H9 (cell line): ENCODE data around the gene IGDCC3. TPM values are rescaled to one million over a fixed set of nuclear protein-coding genes. Genes with fewer than 3 reads are reported as not detected.
A peak's percentile ranks its signal among the peaks of the same experiment; 100 is the strongest.

Experiments
- DNase-seq: peaks from one replicate; pipeline ENCODE4 v3.0.0-alpha.2; 2017
- H2AFZ ChIP-seq: one replicate; pipeline ENCODE4 v1.6.1; 2013; ENCODE audit warnings: mild to moderate bottlenecking, low read length, control low read depth, moderate library complexity
- H2AK5ac ChIP-seq: 2 replicates; pipeline ENCODE4 v1.6.1; 2013; ENCODE audit warnings: low read length, control low read depth, mixed read lengths; ENCODE audit not compliant: insufficient read length
- H2BK120ac ChIP-seq: one replicate; pipeline ENCODE4 v1.6.1; 2013; ENCODE audit warnings: low read depth, mild to moderate bottlenecking, low read length, control low read depth, inconsistent platforms; ENCODE audit not compliant: poor library complexity, severe bottlenecking
- H2BK12ac ChIP-seq: 2 replicates; pipeline ENCODE4 v1.6.1; 2013; ENCODE audit warnings: low read length, control low read depth, mixed read lengths, low read depth; ENCODE audit not compliant: insufficient read length
- H2BK15ac ChIP-seq: 2 replicates; pipeline ENCODE4 v1.6.1; 2013; ENCODE audit warnings: low read depth, low read length, control low read depth
- H2BK20ac ChIP-seq: one replicate; pipeline ENCODE4 v1.6.1; 2013; ENCODE audit warnings: low read depth, mild to moderate bottlenecking, low read length, control low read depth, inconsistent platforms; ENCODE audit not compliant: poor library complexity, severe bottlenecking
- H2BK5ac ChIP-seq: 2 replicates; pipeline ENCODE4 v1.6.1; 2013; ENCODE audit warnings: low read length, control low read depth, mixed read lengths; ENCODE audit not compliant: insufficient read length
- H3K14ac ChIP-seq: 2 replicates; pipeline ENCODE4 v1.6.1; 2013; ENCODE audit warnings: low read length, control low read depth; ENCODE audit not compliant: insufficient read depth
- H3K18ac ChIP-seq: 2 replicates; pipeline ENCODE4 v1.6.1; 2013; ENCODE audit warnings: low read depth, mild to moderate bottlenecking, mixed read lengths, low read length, control low read depth; ENCODE audit not compliant: insufficient read length
- H3K23ac ChIP-seq: 2 replicates; pipeline ENCODE4 v1.6.1; 2013; ENCODE audit warnings: low read length, control low read depth, mixed read lengths, low read depth; ENCODE audit not compliant: insufficient read length
- H3K23me2 ChIP-seq: 2 replicates; pipeline ENCODE4 v1.6.1; 2013; ENCODE audit warnings: low read depth, mild to moderate bottlenecking, mixed read lengths, low read length, control low read depth; ENCODE audit not compliant: insufficient read length, poor library complexity, severe bottlenecking
- H3K27ac ChIP-seq: 2 replicates; pipeline ENCODE4 v1.5.1; 2013; ENCODE audit warnings: low read length, control low read depth, mixed read lengths, low read depth; ENCODE audit not compliant: insufficient read length
- H3K27me3 ChIP-seq: 2 replicates; pipeline ENCODE4 v1.6.1; 2013; ENCODE audit warnings: low read length, control low read depth, inconsistent platforms; ENCODE audit not compliant: insufficient read depth
- H3K4ac ChIP-seq: 2 replicates; pipeline ENCODE4 v1.6.1; 2013; ENCODE audit warnings: low read depth, mild to moderate bottlenecking, control low read depth, inconsistent platforms, low read length, moderate library complexity
- H3K4me1 ChIP-seq: 2 replicates; pipeline ENCODE4 v1.6.1; 2013; ENCODE audit warnings: low read length, control low read depth, inconsistent platforms; ENCODE audit not compliant: insufficient read depth
- H3K4me2 ChIP-seq: 2 replicates; pipeline ENCODE4 v1.6.1; 2013; ENCODE audit warnings: low read length, control low read depth, mixed read lengths; ENCODE audit not compliant: insufficient read length, insufficient read depth
- H3K56ac ChIP-seq: 2 replicates; pipeline ENCODE4 v1.6.1; 2013; ENCODE audit warnings: low read depth, mild to moderate bottlenecking, mixed read lengths, low read length, control low read depth; ENCODE audit not compliant: insufficient read length
- H3K79me1 ChIP-seq: 2 replicates; pipeline ENCODE4 v1.6.1; 2013; ENCODE audit warnings: low read depth, mild to moderate bottlenecking, moderate library complexity, low read length, control low read depth, inconsistent platforms; ENCODE audit not compliant: insufficient read depth, poor library complexity, severe bottlenecking
- H3K79me2 ChIP-seq: 2 replicates; pipeline ENCODE4 v1.6.1; 2013; ENCODE audit warnings: low read length, control low read depth, inconsistent platforms; ENCODE audit not compliant: insufficient read depth
- H3K9ac ChIP-seq: 2 replicates; pipeline ENCODE4 v1.6.1; 2013; ENCODE audit warnings: low read length, control low read depth, mixed read lengths; ENCODE audit not compliant: insufficient read length; ENCODE audit errors: extremely low read depth
- H3K9me3 ChIP-seq: one replicate; pipeline ENCODE4 v1.6.1; 2013; ENCODE audit warnings: low read depth, low read length, inconsistent platforms; ENCODE audit not compliant: control insufficient read depth
- H3T11ph ChIP-seq: one replicate; pipeline ENCODE4 v1.6.1; 2013; ENCODE audit warnings: mild to moderate bottlenecking, low read length, control low read depth, inconsistent platforms
- H4K20me1 ChIP-seq: one replicate; pipeline ENCODE4 v1.6.1; 2013; ENCODE audit not compliant: control insufficient read depth, insufficient read length, insufficient read depth
- H4K5ac ChIP-seq: 2 replicates; pipeline ENCODE4 v1.6.1; 2013; ENCODE audit warnings: low read depth, mild to moderate bottlenecking, mixed read lengths, low read length, control low read depth; ENCODE audit not compliant: insufficient read length
- H4K8ac ChIP-seq: replicated peaks from 2 replicates; pipeline ENCODE4 v1.6.1; 2013; ENCODE audit warnings: low read length, control low read depth, mixed read lengths, low read depth; ENCODE audit not compliant: insufficient read length
- H4K91ac ChIP-seq: 2 replicates; pipeline ENCODE4 v1.6.1; 2013; ENCODE audit warnings: low read depth, mild to moderate bottlenecking, moderate library complexity, mixed read lengths, low read length, control low read depth; ENCODE audit not compliant: insufficient read length
- H3K27ac Mint-ChIP-seq, 3 experiments: 2 replicates in 2 of 3; 3 replicates in 1 of 3; pipeline ENCODE4 v1.8.0; 2020 to 2021; ENCODE audit warnings: mixed read lengths in 3 of 3, mild to moderate bottlenecking in 1 of 3, moderate library complexity in 1 of 3
- H3K27me3 Mint-ChIP-seq: 2 replicates; pipeline ENCODE4 v1.8.0; 2021; ENCODE audit warnings: low read depth, mild to moderate bottlenecking, moderate library complexity, mixed read lengths
- H3K36me3 Mint-ChIP-seq, 3 experiments: 2 replicates in 2 of 3; 3 replicates in 1 of 3; pipeline ENCODE4 v1.8.0; 2020 to 2021; ENCODE audit warnings: low read depth in 3 of 3, mixed read lengths in 3 of 3; ENCODE audit not compliant: insufficient read depth in 1 of 3
- H3K4me1 Mint-ChIP-seq, 2 experiments: 2 replicates each; pipeline ENCODE4 v1.8.0; 2020; ENCODE audit warnings: mixed read lengths in 2 of 2
- H3K4me3 Mint-ChIP-seq, 2 experiments: 2 replicates in 1 of 2; 3 replicates in 1 of 2; pipeline ENCODE4 v1.8.0; 2020 to 2021; ENCODE audit warnings: mild to moderate bottlenecking in 2 of 2, mixed read lengths in 2 of 2, moderate library complexity in 1 of 2
- H3K9me3 Mint-ChIP-seq, 2 experiments: 2 replicates in 1 of 2; 3 replicates in 1 of 2; pipeline ENCODE4 v1.8.0; 2020; ENCODE audit warnings: mild to moderate bottlenecking in 2 of 2, mixed read lengths in 2 of 2, moderate library complexity in 1 of 2
- WGBS: extraction: QIAGEN DNeasy Blood & Tissue Kit; methylation state at CpG from one replicate; pipeline ENCODE4 v1.1.7; 2013; ENCODE audit warnings: missing lambda C conversion rate, low lambda C conversion rate, mixed read lengths; ENCODE audit not compliant: insufficient read length; ENCODE audit errors: extremely low coverage; 5-methylcytosine and 5-hydroxymethylcytosine counted together
- total RNA-seq: library from RNA; stranded (reverse); gene quantifications from 2 replicates; pipeline ENCODE4 v1.2.1, GENCODE V29; 2021
- TF ChIP-seq, protein P1 (sequence below): fragments of 200-600 bp; sonication (generic); conservative IDR thresholded peaks from 3 replicates; pipeline ENCODE4 v1.8.0; 2021; ENCODE audit warnings: antibody characterized with exemption, mild to moderate bottlenecking

Gene IGDCC3
- total RNA-seq, 1 experiment from 2014 or later = 18.9 TPM

DNA sequence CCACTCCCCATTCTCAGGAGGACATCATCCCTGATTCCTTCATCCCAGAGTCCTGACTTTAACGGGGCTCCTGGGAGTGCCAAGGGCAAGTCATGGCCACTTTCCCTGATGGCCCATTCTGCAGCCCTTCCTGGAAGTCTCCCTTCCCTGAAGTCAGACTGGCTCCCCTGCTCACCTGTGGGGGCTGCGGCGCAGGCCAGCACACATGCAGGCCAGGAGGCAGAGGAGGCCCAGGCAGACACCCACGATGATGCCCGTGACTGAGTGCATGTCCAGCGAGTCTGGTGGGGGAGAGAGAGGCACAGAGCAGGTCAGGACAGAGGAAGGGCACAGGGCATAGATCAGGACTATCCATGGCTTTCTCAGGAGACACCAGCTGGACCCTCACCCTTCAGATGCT is 8.6 kb upstream of the IGDCC3 start:
- Mint-ChIP-seq H3K4me1 (peaks cover 12 to 34% of the 10 kb centered on the region in 2 experiments), H3K36me3 (peaks cover 13 to 62% (median 43%) of the 10 kb centered on the region in 3 experiments; a peak in 6 of 7 replicates), H3K27ac (peak overlapping the region in 1 of 3 experiments; percentile 14; a peak in 1 of 7 replicates), H3K4me3 (no peak overlapping the region), H3K27me3 (peaks cover 2% of the 10 kb centered on the region; the same call in 1 of the 2 replicates), H3K9me3 (no peaks in the 10 kb centered on the region)
- WGBS = no CpG with 5 or more reads among the region's 6 CpGs
- H2BK15ac ChIP-seq = no peak overlapping the region
- H3K9ac ChIP-seq = no peak overlapping the region
- H2BK12ac ChIP-seq = no peak overlapping the region
- H3K23me2 ChIP-seq = peaks cover 6% of the 10 kb centered on the region
- H3K27me3 ChIP-seq = no peaks in the 10 kb centered on the region
- H3K23ac ChIP-seq = no peak overlapping the region
- H4K8ac ChIP-seq = no peak overlapping the region
- no peak overlapping the region for H2BK5ac ChIP-seq
- no peak overlapping the region for H3K14ac ChIP-seq
- no peak overlapping the region for H3T11ph ChIP-seq
- H3K79me2 ChIP-seq = no peaks in the 10 kb centered on the region
- H3K4me2 ChIP-seq = no peak overlapping the region
- no peaks in the 10 kb centered on the region for H3K79me1 ChIP-seq
- H3K27ac ChIP-seq = no peak overlapping the region
- no peak overlapping the region for H2BK20ac ChIP-seq
- H2AK5ac ChIP-seq = no peak overlapping the region
- H4K20me1 ChIP-seq = no peaks in the 10 kb centered on the region
- no peak overlapping the region for H4K5ac ChIP-seq
- H3K4me1 ChIP-seq = 0 out of 2 replicates have a peak, but pooled peaks cover 3% of the 10 kb centered on the region
- H4K91ac ChIP-seq = no peak overlapping the region
- no peak overlapping the region for H2AFZ ChIP-seq
- no peak for DNase-seq
- H3K56ac ChIP-seq = no peak overlapping the region
- no peak overlapping the region for H3K4ac ChIP-seq
- no peak overlapping the region for H3K18ac ChIP-seq
- H2BK120ac ChIP-seq = no peak overlapping the region
- TF ChIP-seq, protein P1, sequence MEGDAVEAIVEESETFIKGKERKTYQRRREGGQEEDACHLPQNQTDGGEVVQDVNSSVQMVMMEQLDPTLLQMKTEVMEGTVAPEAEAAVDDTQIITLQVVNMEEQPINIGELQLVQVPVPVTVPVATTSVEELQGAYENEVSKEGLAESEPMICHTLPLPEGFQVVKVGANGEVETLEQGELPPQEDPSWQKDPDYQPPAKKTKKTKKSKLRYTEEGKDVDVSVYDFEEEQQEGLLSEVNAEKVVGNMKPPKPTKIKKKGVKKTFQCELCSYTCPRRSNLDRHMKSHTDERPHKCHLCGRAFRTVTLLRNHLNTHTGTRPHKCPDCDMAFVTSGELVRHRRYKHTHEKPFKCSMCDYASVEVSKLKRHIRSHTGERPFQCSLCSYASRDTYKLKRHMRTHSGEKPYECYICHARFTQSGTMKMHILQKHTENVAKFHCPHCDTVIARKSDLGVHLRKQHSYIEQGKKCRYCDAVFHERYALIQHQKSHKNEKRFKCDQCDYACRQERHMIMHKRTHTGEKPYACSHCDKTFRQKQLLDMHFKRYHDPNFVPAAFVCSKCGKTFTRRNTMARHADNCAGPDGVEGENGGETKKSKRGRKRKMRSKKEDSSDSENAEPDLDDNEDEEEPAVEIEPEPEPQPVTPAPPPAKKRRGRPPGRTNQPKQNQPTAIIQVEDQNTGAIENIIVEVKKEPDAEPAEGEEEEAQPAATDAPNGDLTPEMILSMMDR = no peak
- no peaks in the 10 kb centered on the region for H3K9me3 ChIP-seq
